Astrocyte (in vitro differentiated cells and primary cell): Measurements from ENCODE around the gene IFIT3.
"Not testable (repeated sequence)": the region's sequence is repeated elsewhere in the genome, so short reads cannot be mapped to it uniquely, and the experiment has no call there.

Experiments
- CTCF ChIP-seq: IDR thresholded peaks from 2 replicates; pipeline ENCODE4 v1.5.1; 2011; ENCODE audit warnings: low read depth, mild to moderate bottlenecking, inconsistent platforms, low read length, moderate library complexity; ENCODE audit not compliant: insufficient read depth
- EZH2 ChIP-seq: IDR thresholded peaks from 2 replicates; pipeline ENCODE4 v1.6.1; 2012; ENCODE audit warnings: mild to moderate bottlenecking, low read length, inconsistent platforms; ENCODE audit not compliant: insufficient read depth

- not testable (repeated sequence) for TF ChIP-seq EZH2, CTCF
Measured at GRCh38 chr10:89284711-89285110, 43.1 kb upstream of the IFIT3 start.
